SKM-1 treated with dmso at 0.1 percent for 144 hours (cell line): ENCODE data around the gene HSD17B7.
"Not testable (repeated sequence)": the region's sequence is repeated elsewhere in the genome, so short reads cannot be mapped to it uniquely, and the experiment has no call there.

Source experiments
- DNase-seq: peaks from one replicate; lab custom pipeline; 2025; ENCODE audit not compliant: unreplicated experiment; lab: John Stamatoyannopoulos, UW

The HSD17B7 gene

DNA sequence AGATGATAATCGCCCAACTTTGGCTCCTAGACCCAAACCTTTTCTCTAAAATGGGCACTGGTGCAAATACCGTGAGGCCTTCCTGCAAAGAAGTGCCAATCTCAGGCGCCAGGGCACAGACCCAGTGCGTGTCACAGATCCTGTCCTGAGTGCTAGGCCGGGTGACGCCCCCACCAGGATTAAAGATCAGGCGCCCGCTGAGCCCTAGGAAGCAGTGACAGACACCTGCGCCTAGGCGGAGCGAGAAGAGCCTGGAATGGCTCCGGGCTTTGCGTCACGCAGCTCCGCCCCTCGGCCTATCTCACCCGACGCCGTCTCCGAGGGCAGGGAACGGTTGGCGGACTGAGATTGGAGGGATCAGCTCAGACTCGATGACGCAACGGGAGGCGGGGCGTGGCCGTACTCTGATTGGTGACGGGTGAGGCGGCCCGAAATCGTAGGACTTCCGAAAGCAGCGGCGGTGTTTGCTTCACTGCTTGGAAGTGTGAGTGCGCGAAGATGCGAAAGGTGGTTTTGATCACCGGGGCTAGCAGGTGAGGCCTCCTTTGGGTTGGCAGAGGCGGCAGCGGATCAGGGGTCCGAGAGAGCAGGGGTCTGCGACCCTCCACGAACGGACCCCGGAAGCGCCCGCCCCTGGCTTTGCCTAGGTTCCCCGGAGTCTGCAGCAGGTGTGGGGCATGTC is at the start of gene HSD17B7:
Gene HSD17B7, plus strand, starts transcription at position 400 of the 682 bp plus-strand sequence. Its CDS starts 99 bp downstream, at position 499.
- peak; percentile 63 for DNase-seq

GRCh38 chr1:162740755-162741154 is 49.7 kb upstream of the HSD17B7 start:
- DNase-seq, result no peak

DNA sequence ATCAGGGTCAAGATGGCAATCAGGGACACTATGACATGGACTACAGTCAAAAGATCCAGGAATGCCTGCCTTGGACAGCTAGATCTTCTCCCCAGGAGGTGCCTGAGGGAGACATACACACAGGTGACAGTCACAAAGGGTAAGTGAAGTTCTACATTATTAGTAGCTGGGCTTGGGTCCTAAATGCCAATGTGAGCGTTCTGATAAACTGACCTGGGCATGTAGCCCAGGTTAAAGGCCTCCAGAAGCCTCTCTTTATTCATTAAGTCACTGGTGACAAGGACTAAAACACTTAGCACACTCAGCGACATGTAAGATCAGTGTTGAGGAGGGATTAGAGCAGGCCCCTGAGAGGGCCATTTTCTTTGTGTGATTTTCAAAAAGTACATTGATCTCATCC is 48.9 kb upstream of the HSD17B7 start:
- DNase-seq, result no peak

DNA sequence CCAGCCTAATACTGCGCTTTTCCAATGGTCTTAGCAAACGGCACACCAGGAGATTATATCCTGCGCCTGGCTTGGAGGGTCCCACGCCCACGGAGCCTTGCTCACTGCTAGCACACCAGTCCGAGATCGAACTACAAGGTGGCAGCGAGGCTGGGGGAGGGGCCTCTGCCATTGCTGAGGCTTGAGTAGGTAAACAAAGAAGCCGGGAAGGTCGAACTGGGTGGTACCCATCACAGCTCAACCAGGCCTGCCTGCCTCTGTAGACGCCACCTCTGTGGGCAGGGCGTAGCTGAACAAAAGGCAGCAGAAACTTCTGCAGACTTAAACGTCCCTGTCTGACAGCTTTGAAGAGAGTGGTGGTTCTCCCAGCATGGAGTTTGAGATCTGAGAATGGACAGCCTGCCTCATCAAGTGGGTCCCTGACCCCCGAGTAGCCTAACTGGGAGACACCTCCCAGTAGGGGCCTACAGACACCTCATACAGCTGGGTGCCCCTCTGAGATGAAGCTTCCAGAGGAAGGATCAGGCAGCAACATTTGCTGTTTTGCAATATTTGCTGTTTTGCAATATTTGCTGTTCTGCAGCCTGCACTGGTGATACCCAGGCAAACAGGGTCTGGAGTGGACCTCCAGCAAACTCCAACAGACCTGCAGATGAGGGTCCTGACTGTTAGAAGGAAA is 44.1 kb upstream of the HSD17B7 start:
- not testable (repeated sequence) for DNase-seq

GRCh38 chr1:162753001-162753658 is 37.4 kb upstream of the HSD17B7 start:
- DNase-seq, result no peak

DNA sequence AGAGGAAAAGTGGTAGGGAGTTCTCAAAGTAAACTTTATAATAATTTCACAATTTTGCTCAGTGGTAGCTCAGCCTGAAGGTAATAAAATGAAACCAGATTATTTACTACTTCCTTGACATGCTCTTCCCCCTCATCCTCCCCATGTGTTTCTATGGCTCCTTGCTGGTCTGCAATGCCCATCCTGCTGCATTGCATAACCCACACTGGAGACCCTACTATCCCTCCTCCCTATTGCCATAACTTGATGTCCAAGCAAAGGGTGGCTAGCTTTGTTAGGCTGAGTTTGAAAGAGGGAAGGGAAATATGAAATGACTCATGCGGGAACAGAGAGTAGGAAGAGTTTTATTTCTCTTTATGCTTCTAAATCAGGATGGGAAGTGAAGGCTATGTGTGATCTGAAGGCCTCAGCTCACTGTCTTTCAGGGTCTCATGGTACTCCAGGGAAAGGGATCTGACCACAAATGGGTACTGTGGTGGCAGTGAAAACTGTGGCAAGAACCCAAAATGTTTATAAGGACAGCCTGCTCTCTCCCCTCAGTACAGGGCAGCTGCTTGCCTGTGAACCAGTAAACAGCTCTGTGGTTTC is 36.4 kb upstream of the HSD17B7 start:
- no peak for DNase-seq

GRCh38 chr1:162755306-162755705 is 35.2 kb upstream of the HSD17B7 start:
- DNase-seq, result no peak

DNA sequence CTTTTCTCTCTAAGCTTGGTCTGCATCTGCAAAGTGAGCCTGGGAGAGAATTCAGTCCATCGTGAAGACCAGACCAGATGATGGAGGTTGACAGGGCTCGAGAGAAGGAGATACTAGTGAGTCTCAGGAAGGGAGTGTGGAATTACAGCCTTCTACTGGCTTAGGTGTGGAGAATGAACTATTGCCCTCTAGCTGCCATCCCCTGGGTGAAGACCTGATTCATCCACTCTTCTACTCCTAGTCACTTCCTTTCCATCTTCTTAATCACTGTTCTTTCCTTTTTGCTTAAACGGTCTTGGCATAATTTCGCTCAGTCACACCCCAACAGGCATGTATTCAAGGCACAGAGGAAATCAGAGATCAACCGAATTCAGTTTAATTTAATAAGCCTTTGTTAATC is 34.0 kb upstream of the HSD17B7 start:
- no peak for DNase-seq

GRCh38 chr1:162757476-162757875 is 33.0 kb upstream of the HSD17B7 start:
- no peak for DNase-seq

DNA sequence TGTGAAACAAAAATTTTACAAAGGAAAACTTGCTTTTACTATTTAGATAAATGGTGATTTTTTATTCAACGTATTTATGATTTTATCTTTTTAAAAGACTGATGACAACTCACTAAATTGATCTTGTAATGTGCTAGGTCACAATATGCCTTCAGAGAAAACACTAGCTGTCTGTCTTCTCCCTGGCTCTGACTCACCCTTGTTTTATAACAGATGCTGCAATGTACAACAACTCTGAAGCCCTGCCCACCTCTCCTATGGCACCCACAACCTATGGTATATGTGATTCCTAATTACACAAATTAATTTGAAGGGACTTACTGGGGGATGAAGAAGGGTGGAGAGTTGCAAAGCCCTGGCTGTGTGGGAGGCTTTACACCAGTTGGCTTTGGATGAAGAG is 24.7 kb upstream of the HSD17B7 start:
- DNase-seq, result no peak

GRCh38 chr1:162772571-162773154 is 17.8 kb upstream of the HSD17B7 start:
- no peak for DNase-seq

- DNase-seq, result no peak
Measured at GRCh38 chr1:162774007-162774406, 16.5 kb upstream of the HSD17B7 start.

DNA sequence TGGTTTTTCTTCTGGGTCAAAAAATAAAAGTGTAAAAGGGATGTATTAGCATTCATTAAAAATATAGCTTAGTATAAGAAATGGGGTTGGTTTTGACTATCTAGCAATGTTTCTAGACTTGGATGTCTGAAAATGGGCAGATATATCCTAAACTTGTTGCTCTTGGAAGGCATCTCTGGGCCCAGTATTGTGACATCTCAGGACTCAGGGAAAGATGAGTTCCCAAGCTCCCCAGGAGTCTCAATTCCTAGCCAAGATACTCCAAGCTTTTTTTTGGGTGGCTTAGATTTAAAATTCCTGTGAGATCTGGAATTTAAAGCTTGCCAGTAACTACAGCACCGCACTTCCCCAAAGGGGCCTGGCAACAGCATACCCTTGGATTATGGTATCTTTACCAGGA is 11.5 kb upstream of the HSD17B7 start:
- no peak for DNase-seq

DNA sequence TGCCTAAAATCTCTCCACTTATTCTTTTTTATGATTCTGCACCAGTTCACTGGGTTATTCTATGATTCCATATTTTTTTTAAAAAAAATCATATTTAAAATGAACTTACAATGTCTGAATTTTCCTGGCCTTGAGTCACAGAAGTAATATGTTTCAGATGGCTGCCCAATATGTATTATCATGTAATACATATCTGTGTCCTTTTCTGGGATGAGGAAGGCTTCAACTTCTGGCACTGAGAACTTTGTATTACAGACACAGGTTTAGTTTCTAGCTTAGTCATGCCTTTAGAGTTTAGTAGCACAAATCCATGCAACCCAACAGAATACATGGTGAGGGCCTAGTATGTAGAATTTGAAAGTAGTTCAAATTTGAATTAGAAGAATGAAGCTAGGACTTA is 7.8 kb upstream of the HSD17B7 start:
- no peak for DNase-seq

GRCh38 chr1:162784926-162785325 is 5.6 kb upstream of the HSD17B7 start:
- DNase-seq, result not testable (repeated sequence)

DNA sequence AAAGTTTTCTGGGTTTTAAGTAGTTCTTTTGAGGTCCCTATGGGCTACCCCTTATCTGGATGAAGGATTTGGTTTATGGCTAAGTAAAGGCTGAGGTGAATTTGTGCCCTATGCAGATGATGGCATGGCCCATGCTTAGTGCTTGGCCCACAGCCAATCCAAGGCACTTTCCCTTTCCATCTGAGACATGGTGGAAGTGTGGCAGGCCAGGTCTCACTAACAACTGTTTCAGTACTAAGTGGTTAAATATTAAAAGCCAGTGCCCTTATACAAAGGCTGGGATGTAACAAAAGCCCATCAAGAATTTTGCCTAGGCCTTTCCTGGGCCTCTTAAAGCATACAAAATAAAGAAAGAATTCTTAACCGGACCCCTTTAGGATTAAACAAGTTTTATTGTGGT is 1.7 kb upstream of the HSD17B7 start:
- DNase-seq, result not testable (repeated sequence)

GRCh38 chr1:162790985-162791357 is 469 bp downstream of the HSD17B7 start:
- not testable (repeated sequence) for DNase-seq

DNA sequence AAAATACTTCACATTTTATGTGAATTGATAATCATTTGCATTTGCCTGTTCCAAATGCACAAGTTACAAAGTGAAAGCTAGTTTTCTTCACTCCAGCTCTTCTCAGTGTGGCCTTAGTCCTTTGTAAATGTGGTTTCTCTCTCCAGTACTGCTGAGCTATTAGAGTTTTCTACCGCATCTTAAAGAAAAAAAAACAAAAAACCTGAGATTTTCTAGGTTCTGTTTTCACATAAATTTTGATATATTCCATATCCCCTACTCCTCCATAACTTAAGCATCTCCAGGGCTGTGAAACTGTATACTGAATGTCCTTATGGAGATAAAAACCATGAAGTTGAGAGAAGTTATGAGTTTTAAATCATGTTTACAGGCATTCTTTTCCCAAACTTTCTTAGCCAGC is 3.8 kb downstream of the HSD17B7 start:
- not testable (repeated sequence) for DNase-seq

DNA sequence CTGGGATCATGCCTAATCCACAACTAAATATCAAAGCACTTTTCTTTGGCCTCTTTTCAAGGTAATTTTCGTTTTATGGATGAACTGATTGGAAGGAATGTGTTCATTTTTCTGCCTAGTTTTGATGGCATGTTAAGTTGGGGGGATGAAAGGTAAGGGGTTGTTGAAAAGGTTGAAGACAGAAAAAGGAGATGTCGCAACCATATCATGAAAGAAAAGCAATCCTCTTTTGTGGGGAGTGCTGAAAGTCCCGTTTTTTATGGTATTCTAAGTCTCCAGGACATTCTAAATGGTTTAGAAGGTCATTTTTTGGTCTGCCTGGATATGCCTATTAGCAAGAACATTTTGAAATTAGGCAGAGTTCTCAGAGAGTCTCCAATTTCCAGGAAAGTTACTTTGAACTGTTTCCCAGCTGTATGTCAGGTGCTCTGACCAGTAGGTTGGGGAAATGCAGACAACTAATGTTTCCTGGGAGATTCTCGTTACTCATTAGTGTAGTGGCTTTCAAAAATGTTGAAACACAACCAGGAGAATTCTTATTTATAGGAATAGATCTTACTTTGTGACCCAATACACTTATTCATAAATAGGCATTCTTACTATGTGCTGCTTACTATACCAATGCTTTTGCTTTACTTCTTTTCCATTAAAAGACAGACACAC is 6.2 kb downstream of the HSD17B7 start:
- not testable (repeated sequence) for DNase-seq

DNA sequence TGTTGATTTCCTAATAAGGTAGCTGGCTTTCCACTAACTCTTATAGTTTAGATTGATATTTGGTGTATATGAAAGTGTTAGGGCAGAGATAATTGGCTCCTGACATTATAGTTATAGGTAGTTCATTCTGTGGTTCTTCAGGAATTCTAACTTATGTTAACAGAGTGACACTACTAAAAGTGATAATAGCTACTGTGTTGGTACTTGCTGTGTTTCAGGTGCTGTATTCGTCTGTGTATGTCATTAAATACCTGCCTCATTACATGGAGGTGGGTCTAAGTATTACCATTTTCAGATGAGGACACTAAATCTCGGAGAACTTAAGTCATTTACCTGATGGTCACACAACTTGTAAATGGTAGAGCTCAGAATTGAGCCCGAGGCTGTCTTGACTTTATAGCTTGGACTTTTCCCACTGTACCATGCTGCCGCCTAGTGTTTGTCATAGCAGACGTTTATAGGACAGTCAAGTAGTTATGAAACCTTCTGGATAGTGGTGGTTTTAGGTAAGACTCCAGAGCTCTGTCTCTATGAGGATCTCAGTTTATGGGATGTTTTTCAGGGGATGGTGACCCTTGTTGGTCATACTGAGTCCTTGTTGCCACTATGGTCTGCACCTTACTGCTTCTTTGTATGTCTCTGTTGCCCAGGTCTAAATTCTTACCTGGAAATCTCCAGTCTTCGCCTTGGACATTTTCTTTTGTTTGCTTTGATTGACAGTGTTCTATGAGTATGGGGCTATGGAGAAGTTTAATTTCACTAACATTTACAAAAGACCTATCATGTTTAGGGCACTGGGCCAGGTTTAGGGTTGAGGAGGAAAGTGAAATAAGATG is 9.7 kb downstream of the HSD17B7 start:
- peak; percentile 12 for DNase-seq
